Naive B cell (primary cell): ENCODE data around the gene LYRM4. TPM values are rescaled to one million over a fixed set of nuclear protein-coding genes. Genes with fewer than 3 reads are reported as not detected.

Source experiments
- ATAC-seq, 2 donors: fragments of 150-1000 bp; cut with Tn5 transposase; 2 replicates each; pipeline ENCODE4 v1.10.0; 2021; ENCODE audit warnings: low read depth in 2 of 2, mild to moderate bottlenecking in 2 of 2, moderate library complexity in 2 of 2
- DNase-seq: peaks from one replicate; pipeline ENCODE4 v3.0.0; 2022
- H3K27ac Mint-ChIP-seq, 6 donors: one replicate each; pipeline ENCODE4 v1.8.0; 2020 to 2022; ENCODE audit warnings: mild to moderate bottlenecking in 6 of 6, mixed read lengths in 6 of 6, moderate library complexity in 5 of 6, inconsistent platforms in 2 of 6
- H3K27me3 Mint-ChIP-seq, 3 donors: one replicate each; pipeline ENCODE4 v1.8.0; 2021 to 2022; ENCODE audit warnings: mixed read lengths in 3 of 3, mild to moderate bottlenecking in 1 of 3
- H3K36me3 Mint-ChIP-seq, 2 donors: one replicate each; pipeline ENCODE4 v1.8.0; 2020 to 2022; ENCODE audit warnings: mixed read lengths in 2 of 2, inconsistent platforms in 1 of 2, mild to moderate bottlenecking in 1 of 2
- H3K4me1 Mint-ChIP-seq, 3 donors: one replicate each; pipeline ENCODE4 v1.8.0; 2020 to 2022; ENCODE audit warnings: mixed read lengths in 3 of 3, inconsistent platforms in 1 of 3, mild to moderate bottlenecking in 1 of 3, moderate library complexity in 1 of 3
- H3K4me3 Mint-ChIP-seq, 8 donors: one replicate each; pipeline ENCODE4 v1.8.0; 2020 to 2022; ENCODE audit warnings: mild to moderate bottlenecking in 8 of 8, mixed read lengths in 8 of 8, moderate library complexity in 8 of 8, inconsistent platforms in 2 of 8
- H3K9me3 Mint-ChIP-seq, 7 donors: one replicate each; pipeline ENCODE4 v1.8.0; 2020 to 2022; ENCODE audit warnings: mixed read lengths in 7 of 7, mild to moderate bottlenecking in 5 of 7, inconsistent platforms in 2 of 7, moderate library complexity in 1 of 7
- polyA plus RNA-seq, 6 donors: library from polyadenylated mRNA; unstranded; fragments of 300-500 nt; fragmentation: Illumina TruSeq; gene quantifications; one replicate each; pipeline ENCODE4 v1.2.3, GENCODE V29; 2021; ENCODE audit warnings: low read depth in 6 of 6

LYRM4 gene
- polyA plus RNA-seq, 6 donors from 2014 or later: 33.1 to 44.6 (median 40.7) TPM

- Mint-ChIP-seq H3K9me3 (peaks cover 0 to 1% (median 0%) of the 10 kb centered on the region in 7 donors), H3K4me3 (no peak overlapping the region), H3K27ac (peak overlapping the region in 1 of 6 donors; percentile 48), H3K27me3 (no peaks in the 10 kb centered on the region), H3K4me1 (no peaks in the 10 kb centered on the region), H3K36me3 (no peaks in the 10 kb centered on the region)
- DNase-seq (no peak), ATAC-seq (no peak)
Measured at GRCh38 chr6:5104667-5105066, 156.1 kb downstream of the LYRM4 start.

GRCh38 chr6:5103250-5103649 lies 157.5 kb downstream of the LYRM4 start:
- Mint-ChIP-seq H3K4me3 (no peak overlapping the region), H3K9me3 (peaks cover 0 to 1% (median 0%) of the 10 kb centered on the region in 7 donors), H3K36me3 (no peaks in the 10 kb centered on the region), H3K27ac (no peak overlapping the region), H3K4me1 (no peaks in the 10 kb centered on the region), H3K27me3 (no peaks in the 10 kb centered on the region)
- ATAC-seq: no peak
- no peak for DNase-seq

GRCh38 chr6:5102267-5102970 lies 158.3 kb downstream of the LYRM4 start:
- no peak for ATAC-seq
- Mint-ChIP-seq H3K4me3 (no peak overlapping the region), H3K9me3 (peaks cover 0 to 1% (median 0%) of the 10 kb centered on the region in 7 donors), H3K4me1 (no peaks in the 10 kb centered on the region), H3K36me3 (no peaks in the 10 kb centered on the region), H3K27ac (no peak overlapping the region), H3K27me3 (no peaks in the 10 kb centered on the region)
- DNase-seq: no peak

GRCh38 chr6:5100806-5101205 lies 159.9 kb downstream of the LYRM4 start:
- DNase-seq: no peak
- no peak overlapping the region for H3K4me3 Mint-ChIP-seq
- no peak overlapping the region for H3K27ac Mint-ChIP-seq
- peaks cover 0 to 1% (median 0%) of the 10 kb centered on the region in 7 donors for H3K9me3 Mint-ChIP-seq
- H3K36me3 Mint-ChIP-seq: no peaks in the 10 kb centered on the region
- ATAC-seq: no peak
- peaks cover 0 to 13% (median 0%) of the 10 kb centered on the region in 3 donors for H3K4me1 Mint-ChIP-seq
- H3K27me3 Mint-ChIP-seq: no peaks in the 10 kb centered on the region

- H3K4me1 Mint-ChIP-seq: peaks cover 0 to 24% (median 3%) of the 10 kb centered on the region in 3 donors
- ATAC-seq (no peak), DNase-seq (no peak)
- peak overlapping the region in 1 of 6 donors; percentile 62 for H3K27ac Mint-ChIP-seq
- no peaks in the 10 kb centered on the region for H3K36me3 Mint-ChIP-seq
- no peak overlapping the region for H3K4me3 Mint-ChIP-seq
- H3K27me3 Mint-ChIP-seq: no peaks in the 10 kb centered on the region
- H3K9me3 Mint-ChIP-seq: peaks cover 0 to 1% (median 0%) of the 10 kb centered on the region in 7 donors
Measured at GRCh38 chr6:5099537-5099936, 161.2 kb downstream of the LYRM4 start.

GRCh38 chr6:5098501-5099270 lies 162.1 kb downstream of the LYRM4 start:
- DNase-seq (no peak), ATAC-seq (no peak)
- no peaks in the 10 kb centered on the region for H3K27me3 Mint-ChIP-seq
- H3K4me3 Mint-ChIP-seq: no peak overlapping the region
- no peaks in the 10 kb centered on the region for H3K36me3 Mint-ChIP-seq
- peak overlapping the region in 1 of 6 donors; percentile 80 for H3K27ac Mint-ChIP-seq
- peaks cover 0 to 25% (median 4%) of the 10 kb centered on the region in 3 donors for H3K4me1 Mint-ChIP-seq
- peaks cover 0 to 1% (median 0%) of the 10 kb centered on the region in 7 donors for H3K9me3 Mint-ChIP-seq

- Mint-ChIP-seq H3K36me3 (no peaks in the 10 kb centered on the region), H3K27ac (no peak overlapping the region), H3K4me3 (no peak overlapping the region), H3K27me3 (no peaks in the 10 kb centered on the region), H3K4me1 (peaks cover 5 to 36% (median 9%) of the 10 kb centered on the region in 3 donors), H3K9me3 (no peaks in the 10 kb centered on the region)
- ATAC-seq (no peak), DNase-seq (no peak)
Measured at GRCh38 chr6:5096482-5096881, 164.3 kb downstream of the LYRM4 start.

- peak overlapping the region in 2 of 8 donors; percentile 5 to 47 for H3K4me3 Mint-ChIP-seq
- H3K27me3 Mint-ChIP-seq: no peaks in the 10 kb centered on the region
- H3K9me3 Mint-ChIP-seq: no peaks in the 10 kb centered on the region
- DNase-seq: no peak
- H3K4me1 Mint-ChIP-seq: peaks cover 9 to 48% (median 15%) of the 10 kb centered on the region in 3 donors
- H3K27ac Mint-ChIP-seq: peak overlapping the region in 1 of 6 donors; percentile 56
- ATAC-seq: peak; percentile 59 to 71
- H3K36me3 Mint-ChIP-seq: no peaks in the 10 kb centered on the region
Measured at GRCh38 chr6:5095236-5095635, 165.5 kb downstream of the LYRM4 start.

GRCh38 chr6:5094327-5094726 lies 166.4 kb downstream of the LYRM4 start:
- no peak for ATAC-seq
- Mint-ChIP-seq H3K27ac (peak overlapping the region in 1 of 6 donors; percentile 46), H3K9me3 (no peaks in the 10 kb centered on the region), H3K4me1 (peaks cover 9 to 56% (median 15%) of the 10 kb centered on the region in 3 donors), H3K4me3 (peak overlapping the region in 1 of 8 donors; percentile 53), H3K36me3 (no peaks in the 10 kb centered on the region), H3K27me3 (no peaks in the 10 kb centered on the region)
- no peak for DNase-seq

GRCh38 chr6:5093231-5094015 lies 167.3 kb downstream of the LYRM4 start:
- peak overlapping the region in 2 of 8 donors; percentile 22 to 40 for H3K4me3 Mint-ChIP-seq
- DNase-seq: no peak
- H3K27me3 Mint-ChIP-seq: peaks cover 0 to 4% (median 0%) of the 10 kb centered on the region in 3 donors
- no peaks in the 10 kb centered on the region for H3K36me3 Mint-ChIP-seq
- H3K4me1 Mint-ChIP-seq: peaks cover 9 to 56% (median 15%) of the 10 kb centered on the region in 3 donors
- H3K9me3 Mint-ChIP-seq: no peaks in the 10 kb centered on the region
- ATAC-seq: no peak
- H3K27ac Mint-ChIP-seq: no peak overlapping the region

GRCh38 chr6:5091210-5092069 lies 169.3 kb downstream of the LYRM4 start:
- H3K4me3 Mint-ChIP-seq: peak overlapping the region in 1 of 8 donors; percentile 36
- no peaks in the 10 kb centered on the region for H3K9me3 Mint-ChIP-seq
- no peak for DNase-seq
- ATAC-seq: peak; percentile 37 to 53
- peaks cover 9 to 57% (median 15%) of the 10 kb centered on the region in 3 donors for H3K4me1 Mint-ChIP-seq
- peak overlapping the region in 4 of 6 donors; percentile 2 to 37 (median 10) for H3K27ac Mint-ChIP-seq
- peaks cover 4 to 13% (median 7%) of the 10 kb centered on the region in 3 donors for H3K27me3 Mint-ChIP-seq
- H3K36me3 Mint-ChIP-seq: no peaks in the 10 kb centered on the region

- ATAC-seq (no peak), DNase-seq (no peak)
- Mint-ChIP-seq H3K4me1 (peaks cover 9 to 51% (median 15%) of the 10 kb centered on the region in 3 donors), H3K27ac (peak overlapping the region in 1 of 6 donors; percentile 61), H3K36me3 (no peaks in the 10 kb centered on the region), H3K4me3 (peak overlapping the region in 1 of 8 donors; percentile 44), H3K27me3 (peaks cover 4 to 16% (median 7%) of the 10 kb centered on the region in 3 donors), H3K9me3 (no peaks in the 10 kb centered on the region)
Measured at GRCh38 chr6:5090603-5091002, 170.1 kb downstream of the LYRM4 start.
